ENCODE measurements around the gene SLC17A6. TPM values are rescaled to one million over a fixed set of nuclear protein-coding genes. Genes with fewer than 3 reads are reported as not detected.

SLC17A6 gene
- total RNA-seq, 1 experiment from 2014 or later: not detected

DNA sequence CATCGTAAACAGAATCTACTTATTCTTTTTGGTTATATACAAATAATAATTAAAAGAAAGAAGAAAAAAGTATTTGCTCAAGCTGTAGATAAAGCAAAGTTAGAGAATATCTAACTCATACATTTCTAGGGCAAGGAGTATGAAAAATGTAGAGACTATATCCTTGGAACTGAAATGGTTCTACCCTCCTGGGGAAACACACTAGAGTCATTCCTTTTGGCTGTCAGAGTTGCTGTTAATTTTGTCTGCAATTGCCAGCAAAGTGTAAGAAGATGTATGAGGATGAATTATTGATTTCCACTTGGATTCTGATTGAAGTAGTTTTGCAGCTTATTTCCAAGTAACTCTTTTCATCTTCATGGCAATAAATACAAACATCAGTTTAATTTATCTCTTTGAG is 69.1 kb downstream of the SLC17A6 start:
- H3K36me3 Mint-ChIP-seq (ENCODE audit: insufficient read depth, unreplicated experiment): no peaks in the 10 kb centered on the region
- no peaks in the 10 kb centered on the region for H3K4me1 Mint-ChIP-seq (ENCODE audit: insufficient read depth, unreplicated experiment)
- H3K27me3 Mint-ChIP-seq (ENCODE audit: insufficient read depth, unreplicated experiment): peaks cover 22% of the 10 kb centered on the region
- H3K9me3 Mint-ChIP-seq (ENCODE audit: unreplicated experiment): no peaks in the 10 kb centered on the region
- H3K27ac Mint-ChIP-seq (ENCODE audit: low read depth, unreplicated experiment): no peak overlapping the region
- intact Hi-C loops (cut with micrococcal nuclease): no loop called here
- DNase-seq (ENCODE audit: unreplicated experiment): no peak
- TF ChIP-seq, protein P1, sequence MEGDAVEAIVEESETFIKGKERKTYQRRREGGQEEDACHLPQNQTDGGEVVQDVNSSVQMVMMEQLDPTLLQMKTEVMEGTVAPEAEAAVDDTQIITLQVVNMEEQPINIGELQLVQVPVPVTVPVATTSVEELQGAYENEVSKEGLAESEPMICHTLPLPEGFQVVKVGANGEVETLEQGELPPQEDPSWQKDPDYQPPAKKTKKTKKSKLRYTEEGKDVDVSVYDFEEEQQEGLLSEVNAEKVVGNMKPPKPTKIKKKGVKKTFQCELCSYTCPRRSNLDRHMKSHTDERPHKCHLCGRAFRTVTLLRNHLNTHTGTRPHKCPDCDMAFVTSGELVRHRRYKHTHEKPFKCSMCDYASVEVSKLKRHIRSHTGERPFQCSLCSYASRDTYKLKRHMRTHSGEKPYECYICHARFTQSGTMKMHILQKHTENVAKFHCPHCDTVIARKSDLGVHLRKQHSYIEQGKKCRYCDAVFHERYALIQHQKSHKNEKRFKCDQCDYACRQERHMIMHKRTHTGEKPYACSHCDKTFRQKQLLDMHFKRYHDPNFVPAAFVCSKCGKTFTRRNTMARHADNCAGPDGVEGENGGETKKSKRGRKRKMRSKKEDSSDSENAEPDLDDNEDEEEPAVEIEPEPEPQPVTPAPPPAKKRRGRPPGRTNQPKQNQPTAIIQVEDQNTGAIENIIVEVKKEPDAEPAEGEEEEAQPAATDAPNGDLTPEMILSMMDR (IDR thresholded peaks at IDR 0.05; ENCODE audit: unreplicated experiment): no peak
- no peak overlapping the region for H3K4me3 Mint-ChIP-seq (ENCODE audit: unreplicated experiment)
- no TSS peak for BruUV-seq (replicated peaks)
- POLR2A ChIA-PET: no interaction called here
- CTCF ChIA-PET: interaction anchor here (1.0 kb wide), 1 partner anchor 132 kb away, joined by 3 read pairs; no protein-coding TSS in a partner anchor

DNA sequence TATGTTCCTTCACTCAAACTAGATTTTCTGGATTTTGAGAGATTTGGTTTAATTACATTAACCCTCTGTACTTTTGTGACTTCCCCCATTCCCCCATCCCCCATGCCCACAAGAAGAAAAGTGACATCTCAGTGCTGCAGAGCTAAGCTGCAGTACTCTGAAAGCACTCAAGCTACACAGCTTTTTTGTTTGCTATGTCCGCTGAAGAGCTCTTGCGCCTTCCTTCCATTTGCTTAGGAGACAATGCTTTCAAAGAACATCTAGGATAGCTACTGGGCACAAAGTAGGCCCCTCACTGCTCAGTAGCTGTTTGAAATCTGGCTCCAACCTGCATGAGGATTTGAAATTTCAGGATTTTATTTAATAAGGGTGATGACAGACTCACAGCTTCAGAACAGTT is 69.7 kb downstream of the SLC17A6 start:
- POLR2A ChIA-PET: no interaction called here

DNA sequence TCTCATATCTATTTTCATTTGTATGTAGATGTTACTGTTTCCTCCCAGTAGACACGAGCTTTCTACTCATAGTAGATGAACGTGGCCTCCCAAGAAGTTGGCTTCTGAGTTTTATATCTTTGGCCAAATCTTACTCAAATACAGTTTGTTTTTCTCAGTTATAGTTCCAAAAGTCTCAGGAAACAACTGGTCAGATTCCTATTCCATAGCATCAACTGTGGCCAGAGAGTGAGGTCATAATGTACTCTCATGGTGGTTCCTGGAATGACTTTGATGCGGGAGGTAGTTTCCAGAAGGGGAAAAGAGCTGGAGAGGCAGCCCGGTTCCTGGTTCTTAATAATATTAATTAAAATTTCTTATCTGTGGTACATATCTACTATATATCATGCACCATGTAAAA is 77.3 kb downstream of the SLC17A6 start:
- ChIA-PET POLR2A (no interaction called here), CTCF (interaction anchor here (0.6 to 1.6 kb wide), 3 partner anchors 63 to 125 kb away, joined by 3 to 4 read pairs (median 3); no protein-coding TSS in a partner anchor)
- BruUV-seq (replicated peaks): no TSS peak
- H3K9me3 Mint-ChIP-seq (ENCODE audit: unreplicated experiment): no peaks in the 10 kb centered on the region
- H3K27me3 Mint-ChIP-seq (ENCODE audit: insufficient read depth, unreplicated experiment): peaks cover 9% of the 10 kb centered on the region
- TF ChIP-seq, protein P1 (IDR thresholded peaks at IDR 0.05; ENCODE audit: unreplicated experiment): no peak
- intact Hi-C loops (cut with micrococcal nuclease): no loop called here
- no peaks in the 10 kb centered on the region for H3K36me3 Mint-ChIP-seq (ENCODE audit: insufficient read depth, unreplicated experiment)
- H3K4me3 Mint-ChIP-seq (ENCODE audit: unreplicated experiment): no peak overlapping the region
- no peak for DNase-seq (ENCODE audit: unreplicated experiment)
- H3K4me1 Mint-ChIP-seq (ENCODE audit: insufficient read depth, unreplicated experiment): peaks cover 6% of the 10 kb centered on the region
- H3K27ac Mint-ChIP-seq (ENCODE audit: low read depth, unreplicated experiment): no peak overlapping the region

More for the DNA sequence above, 69.7 kb downstream of the SLC17A6 start:
- intact Hi-C loops (cut with micrococcal nuclease): no loop called here
- H3K27ac Mint-ChIP-seq (ENCODE audit: low read depth, unreplicated experiment): no peak overlapping the region
- no peak overlapping the region for H3K4me3 Mint-ChIP-seq (ENCODE audit: unreplicated experiment)
- peaks cover 22% of the 10 kb centered on the region for H3K27me3 Mint-ChIP-seq (ENCODE audit: insufficient read depth, unreplicated experiment)
- H3K4me1 Mint-ChIP-seq (ENCODE audit: insufficient read depth, unreplicated experiment): no peaks in the 10 kb centered on the region
- TF ChIP-seq, protein P1 (IDR thresholded peaks at IDR 0.05; ENCODE audit: unreplicated experiment): no peak
- H3K9me3 Mint-ChIP-seq (ENCODE audit: unreplicated experiment): no peaks in the 10 kb centered on the region
- BruUV-seq (replicated peaks): no TSS peak
- DNase-seq (ENCODE audit: unreplicated experiment): no peak
- H3K36me3 Mint-ChIP-seq (ENCODE audit: insufficient read depth, unreplicated experiment): no peaks in the 10 kb centered on the region
- CTCF ChIA-PET: interaction anchor here (1.0 kb wide), 1 partner anchor 132 kb away, joined by 3 read pairs; no protein-coding TSS in a partner anchor

DNA sequence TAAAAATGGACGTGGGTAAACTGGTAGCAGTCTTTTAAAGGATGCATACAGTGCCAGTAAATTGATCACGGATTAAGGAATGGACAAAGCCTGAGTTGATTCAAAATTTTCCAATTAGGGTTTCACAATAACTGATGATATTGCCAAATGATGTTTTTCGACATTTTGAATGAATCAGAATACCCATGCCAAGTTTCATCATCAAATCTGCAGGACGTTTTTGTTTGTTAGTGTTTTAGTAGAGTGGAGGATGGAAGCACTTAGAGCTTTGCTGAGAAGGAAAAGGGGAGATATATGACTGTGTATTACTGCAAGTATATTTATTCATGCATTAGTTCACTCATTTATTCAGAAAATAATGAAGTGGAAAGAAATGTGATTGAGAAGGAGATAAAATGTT is 78.3 kb downstream of the SLC17A6 start:
- ChIA-PET POLR2A (no interaction called here), CTCF (interaction anchor here (0.6 to 1.6 kb wide), 3 partner anchors 56 to 124 kb away, joined by 3 to 6 read pairs (median 4); no protein-coding TSS in a partner anchor)
- no TSS peak for BruUV-seq (replicated peaks)
- Mint-ChIP-seq H3K4me1 (ENCODE audit: insufficient read depth, unreplicated experiment) (peaks cover 6% of the 10 kb centered on the region), H3K9me3 (ENCODE audit: unreplicated experiment) (no peaks in the 10 kb centered on the region), H3K36me3 (ENCODE audit: insufficient read depth, unreplicated experiment) (no peaks in the 10 kb centered on the region), H3K27me3 (ENCODE audit: insufficient read depth, unreplicated experiment) (no peaks in the 10 kb centered on the region), H3K4me3 (ENCODE audit: unreplicated experiment) (no peak overlapping the region), H3K27ac (ENCODE audit: low read depth, unreplicated experiment) (no peak overlapping the region)
- TF ChIP-seq, protein P1 (IDR thresholded peaks at IDR 0.05; ENCODE audit: unreplicated experiment): no peak
- DNase-seq (ENCODE audit: unreplicated experiment): peak; percentile 54
- intact Hi-C loops (cut with micrococcal nuclease): no loop called here

Measured in MCF 10A (cell line).